A673 (cell line): ENCODE data around the gene BRD4. TPM values are rescaled to one million over a fixed set of nuclear protein-coding genes. Genes with fewer than 3 reads are reported as not detected.
A peak's percentile ranks its signal among the peaks of the same experiment; 100 is the strongest.

Experiments
- BruUV-seq: library from RNA; stranded (reverse); fragments of 400-500 nt; replicated peaks from 2 replicates; lab custom pipeline; 2021; lab: Mats Ljungman, UMichigan
- CTCF ChIA-PET: fragments of 300-600 bp; sonication (Branson Sonifier 250); formaldehyde crosslinking; loops from one replicate; lab custom pipeline; 2022; ENCODE audit warnings: antibody characterized with exemption; lab: Charles Lee
- POLR2A ChIA-PET: fragments of 300-600 bp; sonication (Branson Sonifier 250); formaldehyde crosslinking; loops from one replicate; lab custom pipeline; 2022; ENCODE audit warnings: antibody characterized with exemption; ENCODE audit not compliant: low non-redundant PET; lab: Charles Lee
- DNase-seq: peaks from one replicate; pipeline ENCODE4 v3.0.0-alpha.2; 2015; ENCODE audit warnings: low spot score
- H3K27ac ChIP-seq: fragments of 200-600 bp; sonication (generic); 2 replicates; pipeline ENCODE4 v1.5.1; 2016; ENCODE audit warnings: mixed run types, low read depth, mild to moderate bottlenecking, mixed read lengths, antibody characterized with exemption, low read length; ENCODE audit not compliant: poor library complexity, severe bottlenecking
- H3K27me3 ChIP-seq: fragments of 200-600 bp; sonication (generic); replicated peaks from 2 replicates; pipeline ENCODE4 v1.6.1; 2017; ENCODE audit warnings: mixed run types, low read depth, mild to moderate bottlenecking, mixed read lengths, antibody characterized with exemption, low read length; ENCODE audit not compliant: insufficient read depth, poor library complexity
- H3K36me3 ChIP-seq: fragments of 200-600 bp; sonication (generic); 2 replicates; pipeline ENCODE4 v1.6.1; 2016; ENCODE audit warnings: mixed run types, mild to moderate bottlenecking, mixed read lengths, antibody characterized with exemption, low read length; ENCODE audit not compliant: insufficient read depth, poor library complexity, severe bottlenecking
- H3K4me1 ChIP-seq: fragments of 200-600 bp; sonication (generic); 2 replicates; pipeline ENCODE4 v1.6.1; 2017; ENCODE audit warnings: mixed run types, mild to moderate bottlenecking, mixed read lengths, antibody characterized with exemption, low read length; ENCODE audit not compliant: insufficient read depth, poor library complexity, severe bottlenecking
- H3K4me3 ChIP-seq: fragments of 200-600 bp; sonication (generic); 2 replicates; pipeline ENCODE4 v1.5.1; 2016; ENCODE audit warnings: low read depth, mixed run types, mild to moderate bottlenecking, mixed read lengths, low read length; ENCODE audit not compliant: poor library complexity, severe bottlenecking
- H3K9me3 ChIP-seq: fragments of 200-600 bp; sonication (generic); 2 replicates; pipeline ENCODE4 v1.6.1; 2016; ENCODE audit warnings: mixed run types, low read depth, mild to moderate bottlenecking, mixed read lengths, antibody characterized with exemption, low read length; ENCODE audit not compliant: poor library complexity, severe bottlenecking
- CTCF ChIP-seq: fragments of 300-800, 200-600 bp; sonication (generic); conservative IDR thresholded peaks from 2 replicates; pipeline ENCODE4 v1.5.1; 2017; ENCODE audit warnings: low read depth, mild to moderate bottlenecking, antibody characterized with exemption, low read length, moderate library complexity, mixed read lengths
- EZH2 ChIP-seq: fragments of 200-600 bp; sonication (generic); IDR thresholded peaks from 2 replicates; pipeline ENCODE4 v1.6.1; 2017; ENCODE audit warnings: borderline replicate concordance, low read depth, mild to moderate bottlenecking, mixed read lengths, antibody characterized with exemption, low read length; ENCODE audit not compliant: poor library complexity, severe bottlenecking
- intact Hi-C: fragments of 100-400 bp; cut with micrococcal nuclease; formaldehyde crosslinking; loops from one replicate; pipeline ENCODE4 v1.10.0; 2022; ENCODE audit not compliant: unreplicated experiment
- total RNA-seq: library from RNA; stranded (reverse); gene quantifications from 2 replicates; pipeline ENCODE4 v1.2.3, GENCODE V29; 2021

The BRD4 gene
- total RNA-seq, 1 experiment from 2014 or later: 174 TPM

- no TSS peak for BruUV-seq
- Histone ChIP-seq H3K4me1 (peaks cover 21% of the 10 kb centered on the region), H3K9me3 (no peaks in the 10 kb centered on the region), H3K27ac (peak overlapping the region; percentile 65), H3K4me3 (no peak overlapping the region), H3K27me3 (no peaks in the 10 kb centered on the region), H3K36me3 (peaks cover 75% of the 10 kb centered on the region)
- DNase-seq: no peak
- POLR2A ChIA-PET: no interaction called here
- CTCF ChIA-PET: interaction anchor here (0.6 kb wide), 2 partner anchors 10 to 95 kb away, joined by 5 to 7 read pairs; no protein-coding TSS in a partner anchor
- TF ChIP-seq EZH2 (no peak), CTCF (no peak)
- intact Hi-C loops: loop anchor here (10.0 kb wide), 1 partner anchor 158 kb away; no protein-coding TSS in a partner anchor
Measured at GRCh38 chr19:15253061-15253460, 79.3 kb downstream of the BRD4 start.

GRCh38 chr19:15252398-15253018 is 79.8 kb downstream of the BRD4 start:
- TF ChIP-seq EZH2 (no peak), CTCF (peak; percentile 72)
- peaks cover 21% of the 10 kb centered on the region for H3K4me1 ChIP-seq
- DNase-seq: peak; percentile 53
- no peaks in the 10 kb centered on the region for H3K27me3 ChIP-seq
- ChIA-PET CTCF (interaction anchor here (0.6 to 1.4 kb wide), 6 partner anchors 9 to 161 kb away, joined by 3 to 7 read pairs (median 3); no protein-coding TSS in a partner anchor), POLR2A (no interaction called here)
- no peaks in the 10 kb centered on the region for H3K9me3 ChIP-seq
- BruUV-seq: no TSS peak
- H3K27ac ChIP-seq: peak overlapping the region; percentile 65
- intact Hi-C loops: loop anchor here (10.0 kb wide), 1 partner anchor 158 kb away; no protein-coding TSS in a partner anchor
- no peak overlapping the region for H3K4me3 ChIP-seq
- peaks cover 72% of the 10 kb centered on the region for H3K36me3 ChIP-seq

GRCh38 chr19:15251749-15252397 is 80.5 kb downstream of the BRD4 start:
- Histone ChIP-seq H3K27ac (peak overlapping the region; percentile 65), H3K27me3 (no peaks in the 10 kb centered on the region), H3K36me3 (peaks cover 73% of the 10 kb centered on the region), H3K4me3 (no peak overlapping the region), H3K9me3 (no peaks in the 10 kb centered on the region), H3K4me1 (peaks cover 21% of the 10 kb centered on the region)
- intact Hi-C loops: loop anchor here (2.0 to 10.0 kb wide), 2 partner anchors 75 to 157 kb away; no protein-coding TSS in a partner anchor
- TF ChIP-seq CTCF: peak; percentile 51
- TF ChIP-seq EZH2: no peak
- no TSS peak for BruUV-seq
- ChIA-PET POLR2A (no interaction called here), CTCF (interaction anchor here (0.8 to 1.4 kb wide), 7 partner anchors 8 to 160 kb away, joined by 3 to 4 read pairs (median 3); no protein-coding TSS in a partner anchor)
- DNase-seq: peak; percentile 79
